SK-MEL-5 (cell line): ENCODE results near the gene PTGER1. TPM values are rescaled to one million over a fixed set of nuclear protein-coding genes. Genes with fewer than 3 reads are reported as not detected.

Source experiments
- DNase-seq: peaks from one replicate; pipeline ENCODE4 v3.0.0-alpha.2; 2016; ENCODE audit warnings: low read depth, low spot score
- in situ Hi-C: cut with HindIII; loops from 2 replicates; pipeline ENCODE4 v1.10.0; 2016; ENCODE audit warnings: low sequenced_read_pairs, high pct_unique_total_duplicates, low pct_unique_long_range_greater_than_20kb
- polyA plus RNA-seq, 2 experiments: library from polyadenylated mRNA; depleted of rRNA; stranded (reverse); fragments of >200 nt; gene quantifications; 2 replicates each; pipeline ENCODE4 v1.2.3, GENCODE V29; 2015
- total RNA-seq: library from RNA; depleted of rRNA; stranded (reverse); fragments of >200 nt; shearing (Covaris generic); gene quantifications from 2 replicates; pipeline ENCODE4 v1.2.3, GENCODE V29; 2014; rRNA removed

PTGER1 gene
- not detected in 2 replicates for total RNA-seq
- not detected in 2 replicates for polyA plus RNA-seq (2015; cell fraction: cytosol; rRNA removed)
- polyA plus RNA-seq (2015; cell fraction: nucleus; rRNA removed), result not detected in 2 replicates

GRCh38 chr19:14475251-14476073, at the start of gene PTGER1:
PTGER1 (minus strand) TSS chr19:14475354; CDS start chr19:14474320, 1,034 bp downstream.
- DNase-seq, result no peak
- in situ Hi-C loops, result no loop called here

- in situ Hi-C loops, result no loop called here
- DNase-seq, result no peak
Observed at GRCh38 chr19:14520543-14520942, 45.4 kb upstream of the PTGER1 start.

- peak; percentile 96 for DNase-seq
- in situ Hi-C loops, result no loop called here
Observed at GRCh38 chr19:14519860-14520407, 44.8 kb upstream of the PTGER1 start.

- no peak for DNase-seq
- in situ Hi-C loops, result no loop called here
Observed at GRCh38 chr19:14519245-14519859, 44.2 kb upstream of the PTGER1 start.

GRCh38 chr19:14517840-14518505, 42.8 kb upstream of the PTGER1 start, which contains the start of gene DNAJB1:
DNAJB1 (minus strand) TSS chr19:14518397; CDS start chr19:14518349, 48 bp downstream.
- DNase-seq, result peak; percentile 58
- in situ Hi-C loops, result no loop called here

- DNase-seq, result no peak
- in situ Hi-C loops, result no loop called here
Observed at GRCh38 chr19:14517446-14517839, 42.3 kb upstream of the PTGER1 start.

- in situ Hi-C loops, result no loop called here
- DNase-seq, result no peak
Observed at GRCh38 chr19:14516746-14517438, 41.7 kb upstream of the PTGER1 start.

GRCh38 chr19:14516048-14516534, 40.9 kb upstream of the PTGER1 start:
- in situ Hi-C loops, result no loop called here
- DNase-seq, result no peak

- DNase-seq, result no peak
- in situ Hi-C loops, result no loop called here
Observed at GRCh38 chr19:14515501-14516047, 40.4 kb upstream of the PTGER1 start.

- no peak for DNase-seq
- in situ Hi-C loops, result no loop called here
Observed at GRCh38 chr19:14514215-14514863, 39.2 kb upstream of the PTGER1 start.

GRCh38 chr19:14512406-14512961, 37.3 kb upstream of the PTGER1 start:
- no peak for DNase-seq
- in situ Hi-C loops, result no loop called here

GRCh38 chr19:14511229-14511593, 36.1 kb upstream of the PTGER1 start:
- DNase-seq, result peak; percentile 36
- in situ Hi-C loops, result no loop called here

- in situ Hi-C loops, result no loop called here
- DNase-seq, result no peak
Observed at GRCh38 chr19:14510311-14511228, 35.4 kb upstream of the PTGER1 start.

- in situ Hi-C loops, result no loop called here
- no peak for DNase-seq
Observed at GRCh38 chr19:14507704-14508542, 32.8 kb upstream of the PTGER1 start.
